H9 (cell line): ENCODE data around the gene RASL10A. TPM values are rescaled to one million over a fixed set of nuclear protein-coding genes. Genes with fewer than 3 reads are reported as not detected.

Experiments used
- DNase-seq: peaks from one replicate; pipeline ENCODE4 v3.0.0-alpha.2; 2017
- H2AFZ ChIP-seq: one replicate; pipeline ENCODE4 v1.6.1; 2013; ENCODE audit warnings: mild to moderate bottlenecking, low read length, control low read depth, moderate library complexity
- H2AK5ac ChIP-seq: 2 replicates; pipeline ENCODE4 v1.6.1; 2013; ENCODE audit warnings: low read length, control low read depth, mixed read lengths; ENCODE audit not compliant: insufficient read length
- H2BK120ac ChIP-seq: one replicate; pipeline ENCODE4 v1.6.1; 2013; ENCODE audit warnings: low read depth, mild to moderate bottlenecking, low read length, control low read depth, inconsistent platforms; ENCODE audit not compliant: poor library complexity, severe bottlenecking
- H2BK12ac ChIP-seq: 2 replicates; pipeline ENCODE4 v1.6.1; 2013; ENCODE audit warnings: low read length, control low read depth, mixed read lengths, low read depth; ENCODE audit not compliant: insufficient read length
- H2BK15ac ChIP-seq: 2 replicates; pipeline ENCODE4 v1.6.1; 2013; ENCODE audit warnings: low read depth, low read length, control low read depth
- H2BK20ac ChIP-seq: one replicate; pipeline ENCODE4 v1.6.1; 2013; ENCODE audit warnings: low read depth, mild to moderate bottlenecking, low read length, control low read depth, inconsistent platforms; ENCODE audit not compliant: poor library complexity, severe bottlenecking
- H2BK5ac ChIP-seq: 2 replicates; pipeline ENCODE4 v1.6.1; 2013; ENCODE audit warnings: low read length, control low read depth, mixed read lengths; ENCODE audit not compliant: insufficient read length
- H3K14ac ChIP-seq: 2 replicates; pipeline ENCODE4 v1.6.1; 2013; ENCODE audit warnings: low read length, control low read depth; ENCODE audit not compliant: insufficient read depth
- H3K18ac ChIP-seq: 2 replicates; pipeline ENCODE4 v1.6.1; 2013; ENCODE audit warnings: low read depth, mild to moderate bottlenecking, mixed read lengths, low read length, control low read depth; ENCODE audit not compliant: insufficient read length
- H3K23ac ChIP-seq: 2 replicates; pipeline ENCODE4 v1.6.1; 2013; ENCODE audit warnings: low read length, control low read depth, mixed read lengths, low read depth; ENCODE audit not compliant: insufficient read length
- H3K23me2 ChIP-seq: 2 replicates; pipeline ENCODE4 v1.6.1; 2013; ENCODE audit warnings: low read depth, mild to moderate bottlenecking, mixed read lengths, low read length, control low read depth; ENCODE audit not compliant: insufficient read length, poor library complexity, severe bottlenecking
- H3K27ac ChIP-seq: 2 replicates; pipeline ENCODE4 v1.5.1; 2013; ENCODE audit warnings: low read length, control low read depth, mixed read lengths, low read depth; ENCODE audit not compliant: insufficient read length
- H3K27me3 ChIP-seq: 2 replicates; pipeline ENCODE4 v1.6.1; 2013; ENCODE audit warnings: low read length, control low read depth, inconsistent platforms; ENCODE audit not compliant: insufficient read depth
- H3K4ac ChIP-seq: 2 replicates; pipeline ENCODE4 v1.6.1; 2013; ENCODE audit warnings: low read depth, mild to moderate bottlenecking, control low read depth, inconsistent platforms, low read length, moderate library complexity
- H3K4me1 ChIP-seq: 2 replicates; pipeline ENCODE4 v1.6.1; 2013; ENCODE audit warnings: low read length, control low read depth, inconsistent platforms; ENCODE audit not compliant: insufficient read depth
- H3K4me2 ChIP-seq: 2 replicates; pipeline ENCODE4 v1.6.1; 2013; ENCODE audit warnings: low read length, control low read depth, mixed read lengths; ENCODE audit not compliant: insufficient read length, insufficient read depth
- H3K56ac ChIP-seq: 2 replicates; pipeline ENCODE4 v1.6.1; 2013; ENCODE audit warnings: low read depth, mild to moderate bottlenecking, mixed read lengths, low read length, control low read depth; ENCODE audit not compliant: insufficient read length
- H3K79me1 ChIP-seq: 2 replicates; pipeline ENCODE4 v1.6.1; 2013; ENCODE audit warnings: low read depth, mild to moderate bottlenecking, moderate library complexity, low read length, control low read depth, inconsistent platforms; ENCODE audit not compliant: insufficient read depth, poor library complexity, severe bottlenecking
- H3K79me2 ChIP-seq: 2 replicates; pipeline ENCODE4 v1.6.1; 2013; ENCODE audit warnings: low read length, control low read depth, inconsistent platforms; ENCODE audit not compliant: insufficient read depth
- H3K9ac ChIP-seq: 2 replicates; pipeline ENCODE4 v1.6.1; 2013; ENCODE audit warnings: low read length, control low read depth, mixed read lengths; ENCODE audit not compliant: insufficient read length; ENCODE audit errors: extremely low read depth
- H3K9me3 ChIP-seq: one replicate; pipeline ENCODE4 v1.6.1; 2013; ENCODE audit warnings: low read depth, low read length, inconsistent platforms; ENCODE audit not compliant: control insufficient read depth
- H3T11ph ChIP-seq: one replicate; pipeline ENCODE4 v1.6.1; 2013; ENCODE audit warnings: mild to moderate bottlenecking, low read length, control low read depth, inconsistent platforms
- H4K20me1 ChIP-seq: one replicate; pipeline ENCODE4 v1.6.1; 2013; ENCODE audit not compliant: control insufficient read depth, insufficient read length, insufficient read depth
- H4K5ac ChIP-seq: 2 replicates; pipeline ENCODE4 v1.6.1; 2013; ENCODE audit warnings: low read depth, mild to moderate bottlenecking, mixed read lengths, low read length, control low read depth; ENCODE audit not compliant: insufficient read length
- H4K8ac ChIP-seq: replicated peaks from 2 replicates; pipeline ENCODE4 v1.6.1; 2013; ENCODE audit warnings: low read length, control low read depth, mixed read lengths, low read depth; ENCODE audit not compliant: insufficient read length
- H4K91ac ChIP-seq: 2 replicates; pipeline ENCODE4 v1.6.1; 2013; ENCODE audit warnings: low read depth, mild to moderate bottlenecking, moderate library complexity, mixed read lengths, low read length, control low read depth; ENCODE audit not compliant: insufficient read length
- H3K27ac Mint-ChIP-seq, 3 experiments: 2 replicates in 2 of 3; 3 replicates in 1 of 3; pipeline ENCODE4 v1.8.0; 2020 to 2021; ENCODE audit warnings: mixed read lengths in 3 of 3, mild to moderate bottlenecking in 1 of 3, moderate library complexity in 1 of 3
- H3K27me3 Mint-ChIP-seq: 2 replicates; pipeline ENCODE4 v1.8.0; 2021; ENCODE audit warnings: low read depth, mild to moderate bottlenecking, moderate library complexity, mixed read lengths
- H3K36me3 Mint-ChIP-seq, 3 experiments: 2 replicates in 2 of 3; 3 replicates in 1 of 3; pipeline ENCODE4 v1.8.0; 2020 to 2021; ENCODE audit warnings: low read depth in 3 of 3, mixed read lengths in 3 of 3; ENCODE audit not compliant: insufficient read depth in 1 of 3
- H3K4me1 Mint-ChIP-seq, 2 experiments: 2 replicates each; pipeline ENCODE4 v1.8.0; 2020; ENCODE audit warnings: mixed read lengths in 2 of 2
- H3K4me3 Mint-ChIP-seq, 2 experiments: 2 replicates in 1 of 2; 3 replicates in 1 of 2; pipeline ENCODE4 v1.8.0; 2020 to 2021; ENCODE audit warnings: mild to moderate bottlenecking in 2 of 2, mixed read lengths in 2 of 2, moderate library complexity in 1 of 2
- H3K9me3 Mint-ChIP-seq, 2 experiments: 2 replicates in 1 of 2; 3 replicates in 1 of 2; pipeline ENCODE4 v1.8.0; 2020; ENCODE audit warnings: mild to moderate bottlenecking in 2 of 2, mixed read lengths in 2 of 2, moderate library complexity in 1 of 2
- WGBS: extraction: QIAGEN DNeasy Blood & Tissue Kit; methylation state at CpG from one replicate; pipeline ENCODE4 v1.1.7; 2013; ENCODE audit warnings: missing lambda C conversion rate, low lambda C conversion rate, mixed read lengths; ENCODE audit not compliant: insufficient read length; ENCODE audit errors: extremely low coverage; 5-methylcytosine and 5-hydroxymethylcytosine counted together
- total RNA-seq: library from RNA; stranded (reverse); gene quantifications from 2 replicates; pipeline ENCODE4 v1.2.1, GENCODE V29; 2021
- TF ChIP-seq, protein P1 (sequence below): fragments of 200-600 bp; sonication (generic); conservative IDR thresholded peaks from 3 replicates; pipeline ENCODE4 v1.8.0; 2021; ENCODE audit warnings: antibody characterized with exemption, mild to moderate bottlenecking

Gene RASL10A
- total RNA-seq, 1 experiment from 2014 or later = 0.90 TPM

DNA sequence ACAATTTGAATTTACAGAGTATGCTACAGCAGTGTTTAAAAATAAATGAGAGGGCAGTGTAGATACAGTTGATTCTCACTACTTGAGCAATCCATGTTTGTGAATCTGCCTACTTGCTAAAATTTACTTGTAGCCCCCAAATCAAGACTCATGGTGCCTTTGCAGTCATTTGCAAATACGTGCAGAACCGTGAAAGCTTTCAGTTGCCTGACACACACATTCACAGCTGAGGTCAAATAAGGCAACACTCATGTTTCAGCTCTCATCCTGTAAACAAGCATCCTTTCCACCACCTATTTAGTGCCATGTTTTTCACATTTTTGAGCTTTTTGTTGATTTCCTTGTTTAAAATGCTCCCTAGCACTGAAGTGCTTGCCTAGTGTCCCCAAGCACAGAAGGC lies 32.5 kb upstream of the RASL10A start:
- Histone ChIP-seq H2BK120ac (no peak overlapping the region), H3K4me1 (no peaks in the 10 kb centered on the region), H3K9ac (no peak overlapping the region), H3K79me1 (no peaks in the 10 kb centered on the region), H3K79me2 (no peaks in the 10 kb centered on the region), H4K20me1 (no peaks in the 10 kb centered on the region), H4K8ac (no peak overlapping the region), H2BK12ac (no peak overlapping the region), H3K4ac (no peak overlapping the region), H3K23me2 (no peaks in the 10 kb centered on the region), H3K18ac (no peak overlapping the region), H3K4me2 (no peak overlapping the region), H3K23ac (no peak overlapping the region), H3K27ac (no peak overlapping the region), H2AK5ac (no peak overlapping the region), H2BK5ac (no peak overlapping the region), H2BK20ac (no peak overlapping the region), H2BK15ac (no peak overlapping the region), H4K91ac (no peak overlapping the region), H2AFZ (no peak overlapping the region), H3K9me3 (no peaks in the 10 kb centered on the region), H3T11ph (no peak overlapping the region), H3K27me3 (no peaks in the 10 kb centered on the region), H4K5ac (no peak overlapping the region), H3K14ac (no peak overlapping the region), H3K56ac (no peak overlapping the region)
- Mint-ChIP-seq H3K27ac (no peak overlapping the region), H3K27me3 (no peaks in the 10 kb centered on the region), H3K4me1 (no peaks in the 10 kb centered on the region), H3K36me3 (peaks cover 18 to 92% (median 46%) of the 10 kb centered on the region in 3 experiments), H3K9me3 (no peaks in the 10 kb centered on the region), H3K4me3 (no peak overlapping the region)
- TF ChIP-seq, protein P1, sequence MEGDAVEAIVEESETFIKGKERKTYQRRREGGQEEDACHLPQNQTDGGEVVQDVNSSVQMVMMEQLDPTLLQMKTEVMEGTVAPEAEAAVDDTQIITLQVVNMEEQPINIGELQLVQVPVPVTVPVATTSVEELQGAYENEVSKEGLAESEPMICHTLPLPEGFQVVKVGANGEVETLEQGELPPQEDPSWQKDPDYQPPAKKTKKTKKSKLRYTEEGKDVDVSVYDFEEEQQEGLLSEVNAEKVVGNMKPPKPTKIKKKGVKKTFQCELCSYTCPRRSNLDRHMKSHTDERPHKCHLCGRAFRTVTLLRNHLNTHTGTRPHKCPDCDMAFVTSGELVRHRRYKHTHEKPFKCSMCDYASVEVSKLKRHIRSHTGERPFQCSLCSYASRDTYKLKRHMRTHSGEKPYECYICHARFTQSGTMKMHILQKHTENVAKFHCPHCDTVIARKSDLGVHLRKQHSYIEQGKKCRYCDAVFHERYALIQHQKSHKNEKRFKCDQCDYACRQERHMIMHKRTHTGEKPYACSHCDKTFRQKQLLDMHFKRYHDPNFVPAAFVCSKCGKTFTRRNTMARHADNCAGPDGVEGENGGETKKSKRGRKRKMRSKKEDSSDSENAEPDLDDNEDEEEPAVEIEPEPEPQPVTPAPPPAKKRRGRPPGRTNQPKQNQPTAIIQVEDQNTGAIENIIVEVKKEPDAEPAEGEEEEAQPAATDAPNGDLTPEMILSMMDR = no peak
- no CpG with 5 or more reads among the region's 2 CpGs for WGBS
- no peak for DNase-seq
